GM10266 (cell line): ENCODE results near the gene ZNF500.
"Not testable (repeated sequence)": the region's sequence is repeated elsewhere in the genome, so short reads cannot be mapped to it uniquely, and the experiment has no call there.

Source experiments
- DNase-seq: peaks from one replicate; pipeline ENCODE4 v3.0.0; 2012; ENCODE audit errors: extremely low spot score
- TF ChIP-seq, protein P1 (sequence below): IDR thresholded peaks from 2 replicates; pipeline ENCODE4 v1.5.1; 2012; ENCODE audit warnings: mild to moderate bottlenecking, low read depth; ENCODE audit not compliant: control insufficient read depth, insufficient read depth; ENCODE audit errors: missing control alignments

Gene ZNF500

DNA sequence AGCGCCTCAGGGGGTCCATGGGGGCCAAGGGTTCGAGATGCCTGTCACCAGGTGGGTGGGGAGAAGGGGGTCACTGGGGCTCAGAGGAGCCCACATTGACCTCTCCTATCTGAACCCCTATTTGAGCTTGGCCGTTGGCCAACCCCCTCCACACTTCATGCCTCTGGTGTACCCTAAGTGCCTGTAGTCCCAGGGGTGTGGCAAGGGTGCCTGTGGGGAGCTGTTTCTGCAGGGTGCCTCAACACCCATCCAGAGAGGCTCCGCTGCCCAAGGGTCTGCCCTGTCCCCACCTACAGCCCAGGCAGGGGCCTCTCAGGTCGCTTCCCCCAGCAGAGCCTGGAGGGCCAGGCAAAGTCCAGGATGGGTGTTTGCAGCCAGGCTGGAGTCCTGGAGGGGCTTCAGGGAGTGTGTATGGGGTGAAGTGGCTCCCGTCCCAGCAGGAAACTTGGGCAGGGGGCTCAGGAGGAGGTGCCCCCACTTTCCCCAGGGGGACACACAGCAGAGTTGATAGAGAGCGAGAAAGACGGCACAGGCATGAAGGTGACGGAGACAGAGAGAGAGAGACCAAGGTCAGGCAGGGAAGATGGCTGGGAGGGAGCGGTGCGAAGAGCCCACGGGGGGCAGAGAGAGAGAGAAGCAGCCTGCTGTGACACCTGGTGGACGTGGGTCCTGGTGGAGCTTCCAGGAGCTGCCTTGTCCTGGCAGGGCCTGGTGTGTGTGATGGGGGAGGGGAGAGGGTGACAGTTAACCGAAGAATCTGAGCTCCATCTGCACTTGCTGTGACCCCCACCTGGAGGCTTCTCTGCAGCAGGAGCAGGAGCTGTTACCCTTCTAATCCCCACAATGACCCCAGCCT is 20.9 kb upstream of the ZNF500 start, which contains the start of gene SEPTIN12:
TSS of gene SEPTIN12 (minus strand) at position 719 of the 856 bp plus-strand sequence. CDS start at position 19, 700 bp downstream.
- no peak for DNase-seq
- TF ChIP-seq, protein P1, sequence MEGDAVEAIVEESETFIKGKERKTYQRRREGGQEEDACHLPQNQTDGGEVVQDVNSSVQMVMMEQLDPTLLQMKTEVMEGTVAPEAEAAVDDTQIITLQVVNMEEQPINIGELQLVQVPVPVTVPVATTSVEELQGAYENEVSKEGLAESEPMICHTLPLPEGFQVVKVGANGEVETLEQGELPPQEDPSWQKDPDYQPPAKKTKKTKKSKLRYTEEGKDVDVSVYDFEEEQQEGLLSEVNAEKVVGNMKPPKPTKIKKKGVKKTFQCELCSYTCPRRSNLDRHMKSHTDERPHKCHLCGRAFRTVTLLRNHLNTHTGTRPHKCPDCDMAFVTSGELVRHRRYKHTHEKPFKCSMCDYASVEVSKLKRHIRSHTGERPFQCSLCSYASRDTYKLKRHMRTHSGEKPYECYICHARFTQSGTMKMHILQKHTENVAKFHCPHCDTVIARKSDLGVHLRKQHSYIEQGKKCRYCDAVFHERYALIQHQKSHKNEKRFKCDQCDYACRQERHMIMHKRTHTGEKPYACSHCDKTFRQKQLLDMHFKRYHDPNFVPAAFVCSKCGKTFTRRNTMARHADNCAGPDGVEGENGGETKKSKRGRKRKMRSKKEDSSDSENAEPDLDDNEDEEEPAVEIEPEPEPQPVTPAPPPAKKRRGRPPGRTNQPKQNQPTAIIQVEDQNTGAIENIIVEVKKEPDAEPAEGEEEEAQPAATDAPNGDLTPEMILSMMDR: no peak

DNA sequence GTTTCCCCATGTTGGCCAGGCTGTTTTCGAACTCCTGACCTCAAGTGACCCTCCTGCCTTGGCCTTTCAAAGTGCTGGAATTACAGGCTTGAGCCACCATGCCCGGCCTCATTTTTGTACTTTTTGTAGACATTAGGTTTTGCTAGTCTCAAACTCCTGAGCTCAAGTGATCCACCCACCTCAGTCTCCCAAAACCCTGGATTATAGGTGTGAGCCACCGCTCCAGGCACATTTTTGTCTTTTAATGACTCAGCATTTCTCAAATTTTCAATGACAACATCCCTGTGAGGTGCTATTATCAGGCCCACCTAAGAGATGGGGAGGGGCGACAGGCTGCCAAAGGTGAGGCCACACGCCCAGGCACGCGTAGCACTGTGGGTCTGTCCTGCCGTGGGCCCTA is 20.1 kb upstream of the ZNF500 start:
- TF ChIP-seq, protein P1: no peak

DNA sequence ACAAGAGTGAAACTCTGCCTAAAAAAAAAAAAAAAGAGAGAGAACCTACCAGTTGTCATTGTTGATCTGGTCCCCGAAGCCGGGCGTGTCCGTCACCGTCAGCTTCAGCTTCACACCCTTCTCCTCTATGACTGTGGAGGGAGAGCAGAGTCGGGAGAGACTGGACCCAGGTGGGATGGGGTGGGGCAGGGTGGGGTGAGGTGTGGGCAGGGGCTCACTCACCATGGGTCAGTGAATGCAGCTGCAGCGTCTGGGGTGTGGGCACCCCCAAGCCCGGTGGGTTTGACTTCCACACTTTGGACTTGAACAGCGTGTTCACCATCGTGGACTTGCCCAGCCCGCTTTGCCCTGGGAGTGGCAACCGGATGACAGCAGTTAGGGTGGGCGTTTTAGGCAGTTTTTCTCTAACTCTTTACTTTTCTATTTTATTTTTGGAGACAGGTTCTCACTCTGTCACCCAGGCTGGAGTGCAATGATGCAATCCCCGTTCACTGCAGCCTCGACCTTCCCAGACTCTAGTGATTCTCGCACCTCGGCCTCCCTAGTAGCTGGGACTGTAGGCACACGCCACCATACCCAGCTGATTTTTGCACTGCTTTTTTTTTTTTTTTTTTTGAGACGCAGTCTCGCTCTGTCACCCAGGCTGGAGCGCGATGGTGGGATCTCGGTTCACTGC is 18.9 kb upstream of the ZNF500 start:
- TF ChIP-seq, protein P1: no peak
- DNase-seq: no peak

More for the DNA sequence above, 20.1 kb upstream of the ZNF500 start:
- DNase-seq: no peak

DNA sequence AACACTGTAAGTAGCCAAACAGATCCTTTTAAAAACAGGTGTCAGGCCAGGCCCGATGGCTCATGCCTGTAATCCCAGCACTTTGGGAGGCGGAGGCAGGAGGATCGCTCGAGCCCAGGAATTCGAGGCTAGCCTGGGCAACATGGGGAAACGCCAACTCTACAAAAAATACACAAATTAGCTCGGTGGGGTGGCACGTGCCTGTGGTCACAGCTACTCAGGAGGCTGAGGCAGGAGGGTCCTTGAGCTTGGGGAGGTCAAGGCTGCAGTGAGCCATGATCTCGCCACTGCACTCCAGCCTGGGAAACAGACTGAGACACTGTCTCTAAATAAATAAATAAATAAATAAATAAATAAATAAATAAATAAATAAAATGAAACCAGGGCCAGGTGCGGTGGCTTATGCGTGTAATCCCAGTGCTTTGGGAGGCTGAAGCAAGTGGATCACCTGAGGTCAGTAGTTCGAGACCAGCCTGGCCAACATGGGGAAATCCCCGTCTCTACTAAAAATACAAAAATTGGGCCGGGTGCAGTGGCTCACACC is 17.6 kb upstream of the ZNF500 start:
- DNase-seq: not testable (repeated sequence)

DNA sequence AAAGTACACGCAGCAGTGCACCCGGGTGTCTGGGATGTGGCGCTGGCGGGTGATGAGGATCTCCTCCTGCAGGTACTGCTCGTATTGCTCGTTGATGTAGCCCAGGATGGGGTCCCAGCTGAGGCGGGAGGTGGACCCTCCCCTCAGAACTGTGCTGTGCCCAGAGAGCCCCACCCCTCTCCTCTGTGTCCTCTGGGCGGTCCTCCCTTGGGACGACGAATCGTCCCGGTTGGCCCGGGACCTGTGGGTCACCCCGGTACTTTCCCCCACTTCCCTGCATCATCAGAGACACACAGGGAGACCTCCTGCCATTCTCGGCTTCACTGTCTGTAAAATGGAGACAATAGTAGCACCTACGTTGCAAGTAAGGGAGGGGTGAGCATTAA is 17.0 kb upstream of the ZNF500 start:
- DNase-seq: no peak
- TF ChIP-seq, protein P1: no peak

DNA sequence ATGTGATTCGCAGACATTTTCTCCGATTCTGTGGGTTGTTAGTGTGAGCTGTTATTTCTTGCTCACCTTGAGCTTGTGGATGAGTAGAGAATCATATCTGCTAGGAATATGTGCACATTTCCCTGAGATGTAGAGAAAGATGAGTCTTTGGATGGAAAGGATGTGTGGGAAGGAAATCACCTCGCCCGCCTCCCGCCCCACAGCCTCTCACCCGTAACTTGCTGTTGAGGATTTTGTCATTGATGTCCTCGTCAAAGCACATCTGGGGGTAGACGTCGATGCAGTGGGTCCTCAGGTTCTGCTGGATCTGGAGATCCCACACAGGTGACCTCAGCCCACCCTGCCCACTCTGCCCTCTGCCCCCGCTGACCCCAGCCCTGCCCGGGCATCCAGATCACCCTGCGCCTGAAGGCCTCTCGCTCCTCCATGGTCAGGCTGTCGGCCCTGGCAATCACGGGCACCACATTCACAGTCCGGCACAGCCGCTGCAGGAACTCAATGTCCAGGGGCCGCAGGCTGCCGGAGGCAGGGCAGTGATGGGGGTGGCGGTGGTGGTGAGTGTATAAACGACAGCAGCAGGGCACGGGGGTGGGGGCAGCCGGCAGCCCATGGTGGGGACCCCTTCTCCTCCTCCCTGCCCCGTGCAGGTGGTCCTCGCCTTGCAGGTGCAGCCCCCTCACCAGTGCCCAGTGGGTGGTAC is 16.4 kb upstream of the ZNF500 start:
- TF ChIP-seq, protein P1: no peak
- no peak for DNase-seq

DNA sequence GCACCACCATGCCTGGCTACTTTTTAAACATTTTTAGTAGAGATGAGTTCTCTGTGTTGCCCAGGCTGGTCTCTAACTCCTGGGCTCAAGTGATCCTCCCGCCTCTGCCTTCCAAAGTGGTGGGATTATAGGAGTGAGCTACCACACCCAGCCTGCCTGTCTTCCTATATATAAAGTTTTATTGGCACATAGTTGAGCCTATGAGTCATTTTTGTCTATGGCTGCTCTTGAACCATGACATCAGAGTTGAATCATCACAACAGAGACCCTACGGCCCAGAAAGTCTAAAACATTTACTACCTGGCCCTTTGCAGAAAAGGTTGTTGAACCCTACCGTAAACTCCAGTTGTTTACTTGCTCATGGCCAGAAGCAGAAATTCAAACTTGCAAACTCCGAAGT is 13.3 kb upstream of the ZNF500 start:
- no peak for DNase-seq
- TF ChIP-seq, protein P1: no peak
